ENCODE measurements around the gene ATF4.

GRCh38 chr22:39568278-39568981 lies 48.1 kb downstream of the ATF4 start:
- TF ChIP-seq CTCF (IDR thresholded peaks at IDR 0.05) (no peak), POLR2A (IDR thresholded peaks at IDR 0.05) (no peak)

Measured in body of pancreas (tissue), 4 donors.